Stimulated activated CD8-positive, alpha-beta memory T cell treated with anti-CD3 and anti-CD28 coated beads, Interleukin-4, amount 100 ng/mL, for 4 hours (primary cell): Measurements from ENCODE around the gene VSIG10L2.

Experiments used
- DNase-seq, 2 donors: peaks; one replicate each; pipeline ENCODE4 v3.0.0-alpha.2; 2020; ENCODE audit warnings: low read depth in 2 of 2, low spot score in 1 of 2

The VSIG10L2 gene

DNA sequence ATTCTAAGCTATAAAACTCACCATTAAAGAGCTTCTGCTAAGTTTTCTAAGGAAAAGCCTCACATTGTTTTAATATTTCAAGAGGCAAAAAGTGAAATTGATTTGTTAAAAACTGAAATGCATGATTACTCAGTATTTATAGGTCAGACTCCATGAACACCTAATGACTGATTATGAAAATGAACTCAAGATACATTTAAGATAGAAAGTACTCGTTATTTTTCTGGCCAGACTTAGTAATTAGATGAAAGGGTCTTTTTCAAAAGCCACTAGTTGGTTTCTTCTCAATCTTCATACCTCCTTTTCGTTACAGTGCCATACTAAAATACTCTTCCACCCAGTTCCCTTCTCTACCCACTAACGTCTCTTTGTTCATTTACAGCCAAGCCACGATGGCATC lies 56.3 kb downstream of the VSIG10L2 start:
- no peak for DNase-seq
